ENCODE measurements around the gene ZNFX1.
A peak's percentile ranks its signal among the peaks of the same experiment; 100 is the strongest.
"Not testable (repeated sequence)": the region's sequence is repeated elsewhere in the genome, so short reads cannot be mapped to it uniquely, and the experiment has no call there.

The ZNFX1 gene

GRCh38 chr20:49278036-49278817, at the start of gene ZNFX1:
Gene ZNFX1, minus strand, starts transcription at chr20:49278057. Its CDS starts 2,218 bp downstream, at chr20:49275839.
- FAIRE-seq, result peak; percentile 93
- DNase-seq (ENCODE audit: insufficient read length, low spot score), result peak; percentile 74

- no peak for FAIRE-seq
- no peak for DNase-seq (ENCODE audit: insufficient read length, low spot score)
These were observed 48.2 kb upstream of the ZNFX1 start for GRCh38 chr20:49326026-49326425.

GRCh38 chr20:49324306-49324705, 46.4 kb upstream of the ZNFX1 start:
- no peak for DNase-seq (ENCODE audit: insufficient read length, low spot score)
- FAIRE-seq, result no peak

- no peak for DNase-seq (ENCODE audit: insufficient read length, low spot score)
- no peak for FAIRE-seq
These were observed 45.9 kb upstream of the ZNFX1 start for GRCh38 chr20:49323622-49324238.

GRCh38 chr20:49320460-49320859, 42.6 kb upstream of the ZNFX1 start:
- DNase-seq (ENCODE audit: insufficient read length, low spot score) (no peak), FAIRE-seq (no peak)

- DNase-seq (ENCODE audit: insufficient read length, low spot score) (no peak), FAIRE-seq (no peak)
These were observed 41.5 kb upstream of the ZNFX1 start for GRCh38 chr20:49319208-49319809.

- FAIRE-seq (no peak), DNase-seq (ENCODE audit: insufficient read length, low spot score) (no peak)
These were observed 40.8 kb upstream of the ZNFX1 start for GRCh38 chr20:49318430-49319207.

- FAIRE-seq, result no peak
- DNase-seq (ENCODE audit: insufficient read length, low spot score), result no peak
These were observed 40.2 kb upstream of the ZNFX1 start for GRCh38 chr20:49318091-49318429.

- FAIRE-seq (no peak), DNase-seq (ENCODE audit: insufficient read length, low spot score) (no peak)
These were observed 38.8 kb upstream of the ZNFX1 start for GRCh38 chr20:49316704-49317103.

- DNase-seq (ENCODE audit: insufficient read length, low spot score), result no peak
- no peak for FAIRE-seq
These were observed 37.7 kb upstream of the ZNFX1 start for GRCh38 chr20:49315580-49315979.

- not testable (repeated sequence) for FAIRE-seq; DNase-seq (ENCODE audit: insufficient read length, low spot score)
These were observed 36.2 kb upstream of the ZNFX1 start for GRCh38 chr20:49314052-49314451.

- FAIRE-seq (no peak), DNase-seq (ENCODE audit: insufficient read length, low spot score) (no peak)
These were observed 35.4 kb upstream of the ZNFX1 start for GRCh38 chr20:49313283-49313682.

- FAIRE-seq, result no peak
- no peak for DNase-seq (ENCODE audit: insufficient read length, low spot score)
These were observed 34.8 kb upstream of the ZNFX1 start for GRCh38 chr20:49312661-49313060.

- FAIRE-seq (no peak), DNase-seq (ENCODE audit: insufficient read length, low spot score) (no peak)
These were observed 32.8 kb upstream of the ZNFX1 start for GRCh38 chr20:49310705-49311104.

GRCh38 chr20:49308875-49309274, 31.0 kb upstream of the ZNFX1 start:
- FAIRE-seq (no peak), DNase-seq (ENCODE audit: insufficient read length, low spot score) (no peak)

GRCh38 chr20:49306903-49307620, 29.2 kb upstream of the ZNFX1 start:
- DNase-seq (ENCODE audit: insufficient read length, low spot score) (no peak), FAIRE-seq (no peak)

GRCh38 chr20:49303065-49303552, 25.3 kb upstream of the ZNFX1 start:
- FAIRE-seq, result no peak
- no peak for DNase-seq (ENCODE audit: insufficient read length, low spot score)

- FAIRE-seq (no peak), DNase-seq (ENCODE audit: insufficient read length, low spot score) (no peak)
These were observed 20.0 kb upstream of the ZNFX1 start for GRCh38 chr20:49297605-49298530.

GRCh38 chr20:49294002-49294654, 16.3 kb upstream of the ZNFX1 start:
- not testable (repeated sequence) for DNase-seq (ENCODE audit: insufficient read length, low spot score); FAIRE-seq

All from GM19239 (cell line).